ENCODE results near the gene BRCA2.

The BRCA2 gene

DNA sequence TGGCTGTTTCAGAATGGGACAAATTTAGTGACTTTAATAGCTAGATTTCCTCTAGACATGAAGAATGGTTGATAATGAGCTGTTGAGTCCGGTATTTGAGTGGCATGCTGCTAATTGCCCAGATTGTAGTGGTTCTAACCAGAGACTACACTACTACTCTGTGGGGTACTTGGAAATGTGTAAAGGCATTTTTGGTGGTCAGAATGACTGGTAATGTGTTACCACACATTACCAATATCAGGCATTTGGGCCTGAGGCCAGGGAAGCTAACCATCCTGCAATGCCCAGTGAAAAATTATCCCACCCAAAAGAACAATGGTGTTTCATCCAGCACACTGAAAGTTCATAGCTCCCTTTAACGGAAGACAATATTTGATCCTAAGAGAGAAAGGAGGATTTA, 130.2 kb downstream of the BRCA2 start:
- H3K4me3 ChIP-seq (ENCODE audit: low read length) = no peak overlapping the region
- no peaks in the 10 kb centered on the region for H3K27me3 ChIP-seq (replicated peaks; ENCODE audit: insufficient read depth, low read length)
- H3K79me2 ChIP-seq (ENCODE audit: low read length) = no peaks in the 10 kb centered on the region
- no peak overlapping the region for H2AFZ ChIP-seq (ENCODE audit: low read length)
- no peaks in the 10 kb centered on the region for H3K36me3 ChIP-seq (replicated peaks; ENCODE audit: insufficient read depth, low read length)
- H3K27ac ChIP-seq (ENCODE audit: low read length) = no peak overlapping the region
- H3F3A ChIP-seq (ENCODE audit: insufficient read depth, low read length) = no peaks in the 10 kb centered on the region
- no peaks in the 10 kb centered on the region for H3K9me3 ChIP-seq (replicated peaks; ENCODE audit: insufficient read depth, low read length)
- H3K4me2 ChIP-seq (ENCODE audit: low read depth, low read length) = no peak overlapping the region
- H3K9ac ChIP-seq (ENCODE audit: low read length) = no peak overlapping the region
- DNase-seq = no peak
- peaks cover 11% of the 10 kb centered on the region; the same call in 1 of the 2 replicates for H3K4me1 ChIP-seq (ENCODE audit: low read length)
- no peaks in the 10 kb centered on the region for H4K20me1 ChIP-seq (ENCODE audit: insufficient read depth, low read length)
- H3K9me2 ChIP-seq (replicated peaks; ENCODE audit: insufficient read depth, low read length) = no peaks in the 10 kb centered on the region
- TF ChIP-seq EZH2 (optimal IDR thresholded peaks at IDR 0.05; ENCODE audit: low read depth, low read length) (no peak), EZH2phosphoT487 (IDR thresholded peaks at IDR 0.05; ENCODE audit: low read length) (no peak)
- TF ChIP-seq, protein P1, sequence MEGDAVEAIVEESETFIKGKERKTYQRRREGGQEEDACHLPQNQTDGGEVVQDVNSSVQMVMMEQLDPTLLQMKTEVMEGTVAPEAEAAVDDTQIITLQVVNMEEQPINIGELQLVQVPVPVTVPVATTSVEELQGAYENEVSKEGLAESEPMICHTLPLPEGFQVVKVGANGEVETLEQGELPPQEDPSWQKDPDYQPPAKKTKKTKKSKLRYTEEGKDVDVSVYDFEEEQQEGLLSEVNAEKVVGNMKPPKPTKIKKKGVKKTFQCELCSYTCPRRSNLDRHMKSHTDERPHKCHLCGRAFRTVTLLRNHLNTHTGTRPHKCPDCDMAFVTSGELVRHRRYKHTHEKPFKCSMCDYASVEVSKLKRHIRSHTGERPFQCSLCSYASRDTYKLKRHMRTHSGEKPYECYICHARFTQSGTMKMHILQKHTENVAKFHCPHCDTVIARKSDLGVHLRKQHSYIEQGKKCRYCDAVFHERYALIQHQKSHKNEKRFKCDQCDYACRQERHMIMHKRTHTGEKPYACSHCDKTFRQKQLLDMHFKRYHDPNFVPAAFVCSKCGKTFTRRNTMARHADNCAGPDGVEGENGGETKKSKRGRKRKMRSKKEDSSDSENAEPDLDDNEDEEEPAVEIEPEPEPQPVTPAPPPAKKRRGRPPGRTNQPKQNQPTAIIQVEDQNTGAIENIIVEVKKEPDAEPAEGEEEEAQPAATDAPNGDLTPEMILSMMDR (IDR thresholded peaks at IDR 0.05; ENCODE audit: low read length) = no peak

DNA sequence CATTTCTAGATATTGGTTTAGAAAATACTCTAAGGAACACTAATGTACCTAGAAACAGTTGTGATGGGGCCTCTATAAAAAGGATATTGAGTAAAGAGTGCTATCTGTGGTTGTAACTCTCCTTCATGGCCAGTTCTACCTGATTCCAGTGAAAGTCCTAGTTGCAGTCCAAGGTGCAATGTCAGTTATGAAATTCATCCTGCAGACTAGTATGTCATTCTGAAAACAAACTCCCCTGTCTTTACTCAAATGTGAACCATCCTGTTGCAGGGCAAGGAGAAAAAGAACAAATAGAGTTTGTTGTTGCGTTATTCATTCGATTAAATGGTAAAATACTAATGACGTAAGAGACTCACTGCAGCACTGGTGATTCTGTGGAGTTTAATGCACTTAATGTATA, 130.9 kb downstream of the BRCA2 start:
- DNase-seq = no peak
- TF ChIP-seq EZH2phosphoT487 (IDR thresholded peaks at IDR 0.05; ENCODE audit: low read length) = no peak
- no peaks in the 10 kb centered on the region for H3K9me3 ChIP-seq (replicated peaks; ENCODE audit: insufficient read depth, low read length)
- no peaks in the 10 kb centered on the region for H3K27me3 ChIP-seq (replicated peaks; ENCODE audit: insufficient read depth, low read length)
- H3K9me2 ChIP-seq (replicated peaks; ENCODE audit: insufficient read depth, low read length) = no peaks in the 10 kb centered on the region
- H3F3A ChIP-seq (ENCODE audit: insufficient read depth, low read length) = no peaks in the 10 kb centered on the region
- H3K9ac ChIP-seq (ENCODE audit: low read length) = no peak overlapping the region
- H3K27ac ChIP-seq (ENCODE audit: low read length) = no peak overlapping the region
- H3K36me3 ChIP-seq (replicated peaks; ENCODE audit: insufficient read depth, low read length) = no peaks in the 10 kb centered on the region
- peaks cover 11% of the 10 kb centered on the region; the same call in 1 of the 2 replicates for H3K4me1 ChIP-seq (ENCODE audit: low read length)
- H2AFZ ChIP-seq (ENCODE audit: low read length) = no peak overlapping the region
- no peak overlapping the region for H3K4me2 ChIP-seq (ENCODE audit: low read depth, low read length)
- no peaks in the 10 kb centered on the region for H3K79me2 ChIP-seq (ENCODE audit: low read length)
- no peak overlapping the region for H3K4me3 ChIP-seq (ENCODE audit: low read length)
- no peaks in the 10 kb centered on the region for H4K20me1 ChIP-seq (ENCODE audit: insufficient read depth, low read length)

DNA sequence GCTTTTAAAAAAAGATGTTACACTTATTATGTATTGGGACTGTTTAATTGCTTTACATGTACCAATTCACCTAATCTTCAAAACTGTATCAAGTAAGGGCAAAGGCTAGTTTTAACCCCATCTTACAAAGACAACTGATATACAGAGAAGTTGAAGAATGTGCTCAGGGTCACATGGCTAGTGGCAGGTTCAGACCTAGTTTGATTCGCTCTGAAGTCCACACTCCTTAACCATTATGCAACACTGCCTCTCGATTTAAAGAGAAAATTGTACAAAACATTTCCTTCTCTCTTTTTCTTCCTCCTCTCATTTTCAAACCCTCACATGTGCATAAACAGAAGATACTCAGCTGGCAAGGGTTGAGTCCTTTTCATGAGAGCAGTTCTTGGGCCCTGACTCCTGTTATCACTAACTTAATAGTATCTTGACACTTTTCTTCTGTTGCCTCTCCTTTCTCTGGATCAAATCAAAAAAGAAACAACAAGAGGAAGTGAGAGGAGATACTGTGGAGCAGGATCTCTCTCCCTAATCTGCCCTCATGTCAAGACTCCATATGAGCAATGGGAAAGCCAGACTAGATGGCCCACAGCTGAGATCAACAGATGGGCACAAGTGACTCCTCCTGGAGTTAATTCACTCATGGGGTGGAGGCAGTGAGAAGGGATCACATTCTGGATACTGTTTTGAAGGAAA, 131.6 kb downstream of the BRCA2 start:
- H3K9ac ChIP-seq (ENCODE audit: low read length) = no peak overlapping the region
- H3K4me2 ChIP-seq (ENCODE audit: low read depth, low read length) = no peak overlapping the region
- H3K27me3 ChIP-seq (replicated peaks; ENCODE audit: insufficient read depth, low read length) = no peaks in the 10 kb centered on the region
- no peaks in the 10 kb centered on the region for H3K36me3 ChIP-seq (replicated peaks; ENCODE audit: insufficient read depth, low read length)
- H3K9me2 ChIP-seq (replicated peaks; ENCODE audit: insufficient read depth, low read length) = no peaks in the 10 kb centered on the region
- no peaks in the 10 kb centered on the region for H3K79me2 ChIP-seq (ENCODE audit: low read length)
- peaks cover 11% of the 10 kb centered on the region; the same call in 1 of the 2 replicates for H3K4me1 ChIP-seq (ENCODE audit: low read length)
- DNase-seq = no peak
- TF ChIP-seq EZH2 (optimal IDR thresholded peaks at IDR 0.05; ENCODE audit: low read depth, low read length) = no peak
- TF ChIP-seq, protein P1 (IDR thresholded peaks at IDR 0.05; ENCODE audit: low read length) = no peak
- no peak for TF ChIP-seq EZH2phosphoT487 (IDR thresholded peaks at IDR 0.05; ENCODE audit: low read length)
- no peak overlapping the region for H3K4me3 ChIP-seq (ENCODE audit: low read length)
- H3K27ac ChIP-seq (ENCODE audit: low read length) = no peak overlapping the region
- no peaks in the 10 kb centered on the region for H4K20me1 ChIP-seq (ENCODE audit: insufficient read depth, low read length)
- no peaks in the 10 kb centered on the region for H3F3A ChIP-seq (ENCODE audit: insufficient read depth, low read length)
- no peaks in the 10 kb centered on the region for H3K9me3 ChIP-seq (replicated peaks; ENCODE audit: insufficient read depth, low read length)
- H2AFZ ChIP-seq (ENCODE audit: low read length) = no peak overlapping the region
